ENCODE results near the gene LGI2.

The LGI2 gene

DNA sequence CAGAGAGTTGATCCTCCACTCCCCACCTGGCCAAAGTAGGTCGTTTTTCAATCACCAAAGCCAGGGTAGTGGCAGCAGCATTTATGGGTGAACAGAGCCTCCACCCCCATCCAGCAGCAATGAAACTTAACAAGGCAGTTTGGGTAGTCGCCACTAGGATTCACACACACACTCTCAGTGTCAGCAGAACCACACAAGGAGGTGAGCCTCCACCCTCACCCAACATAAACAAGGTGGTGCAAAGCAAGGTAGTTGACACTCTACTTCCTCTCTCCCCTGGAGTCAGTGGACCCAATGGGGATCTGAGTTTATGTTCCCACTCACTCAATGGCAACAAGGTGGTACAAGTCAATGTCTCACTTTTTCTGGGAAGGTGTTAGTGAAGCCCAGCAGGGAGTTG is 67.5 kb downstream of the LGI2 start:
- Histone ChIP-seq H3K9me3 (ENCODE audit: control extremely low read depth in 1 of 5, control insufficient read depth in 4 of 5, insufficient read depth in 2 of 5, low read depth in 1 of 5, low read length in 4 of 5) (peaks cover 1 to 23% (median 15%) of the 10 kb centered on the region in 5 experiments), H3K36me3 (ENCODE audit: control insufficient read depth in 4 of 4, insufficient read depth in 4 of 4, low read length in 3 of 4) (no peaks in the 10 kb centered on the region), H3K27ac (ENCODE audit: insufficient read depth in 1 of 2, low read depth in 1 of 2, low read length in 2 of 2, poor library complexity in 1 of 2, severe bottlenecking in 2 of 2) (no peak overlapping the region), H3K4me1 (ENCODE audit: control extremely low read depth in 1 of 4, control insufficient read depth in 4 of 4, insufficient read depth in 4 of 4, low read length in 3 of 4) (no peaks in the 10 kb centered on the region), H3K4me3 (ENCODE audit: control insufficient read depth in 1 of 7, extremely low read depth in 1 of 7, insufficient read depth in 4 of 7, low read depth in 2 of 7, low read length in 6 of 7) (no peak overlapping the region), H3K27me3 (replicated peaks in 2 of 5; ENCODE audit: control insufficient read depth in 4 of 5, insufficient read depth in 5 of 5, low read length in 4 of 5) (no peaks in the 10 kb centered on the region)
- ChIA-PET CTCF (no interaction called here), POLR2A (no interaction called here)
- 100% methylated on average over 1 of the region's 2 CpGs for WGBS (ENCODE audit: insufficient coverage)
- DNase-seq: no peak

DNA sequence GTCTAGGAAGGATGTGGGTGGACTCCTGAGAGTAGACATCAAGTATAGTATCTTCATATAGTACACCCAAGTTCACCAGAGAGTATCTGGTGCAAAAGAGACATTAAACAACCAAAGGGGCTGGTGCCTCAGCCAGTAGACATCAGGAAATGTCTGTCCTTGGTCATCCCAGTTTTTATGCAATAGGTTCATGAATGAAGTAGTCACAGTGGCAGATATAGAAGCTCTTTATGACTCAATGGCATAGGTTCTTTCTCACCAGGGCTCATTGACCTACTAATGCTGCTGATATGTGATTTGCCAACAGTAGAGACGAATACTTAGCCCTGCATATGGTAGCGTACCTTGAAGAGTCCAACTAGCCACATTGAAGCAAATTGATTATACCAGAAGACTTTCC is 72.9 kb downstream of the LGI2 start:
- Histone ChIP-seq H3K9me3 (ENCODE audit: control extremely low read depth in 1 of 5, control insufficient read depth in 4 of 5, insufficient read depth in 2 of 5, low read depth in 1 of 5, low read length in 4 of 5) (peaks cover 1 to 10% (median 4%) of the 10 kb centered on the region in 5 experiments), H3K4me3 (ENCODE audit: control insufficient read depth in 1 of 7, extremely low read depth in 1 of 7, insufficient read depth in 4 of 7, low read depth in 2 of 7, low read length in 6 of 7) (no peak overlapping the region), H3K4me1 (ENCODE audit: control extremely low read depth in 1 of 4, control insufficient read depth in 4 of 4, insufficient read depth in 4 of 4, low read length in 3 of 4) (no peaks in the 10 kb centered on the region), H3K27me3 (replicated peaks in 2 of 5; ENCODE audit: control insufficient read depth in 4 of 5, insufficient read depth in 5 of 5, low read length in 4 of 5) (no peaks in the 10 kb centered on the region), H3K36me3 (ENCODE audit: control insufficient read depth in 4 of 4, insufficient read depth in 4 of 4, low read length in 3 of 4) (no peaks in the 10 kb centered on the region), H3K27ac (ENCODE audit: insufficient read depth in 1 of 2, low read depth in 1 of 2, low read length in 2 of 2, poor library complexity in 1 of 2, severe bottlenecking in 2 of 2) (no peak overlapping the region)
- POLR2A ChIA-PET: no interaction called here
- CTCF ChIA-PET: interaction anchor here (1.5 to 1.7 kb wide), 2 partner anchors 10 to 22 kb away, joined by 4 to 7 read pairs; no protein-coding TSS in a partner anchor
- 100% methylated on average over 2 of the region's 2 CpGs for WGBS (ENCODE audit: insufficient coverage)
- DNase-seq: no peak

DNA sequence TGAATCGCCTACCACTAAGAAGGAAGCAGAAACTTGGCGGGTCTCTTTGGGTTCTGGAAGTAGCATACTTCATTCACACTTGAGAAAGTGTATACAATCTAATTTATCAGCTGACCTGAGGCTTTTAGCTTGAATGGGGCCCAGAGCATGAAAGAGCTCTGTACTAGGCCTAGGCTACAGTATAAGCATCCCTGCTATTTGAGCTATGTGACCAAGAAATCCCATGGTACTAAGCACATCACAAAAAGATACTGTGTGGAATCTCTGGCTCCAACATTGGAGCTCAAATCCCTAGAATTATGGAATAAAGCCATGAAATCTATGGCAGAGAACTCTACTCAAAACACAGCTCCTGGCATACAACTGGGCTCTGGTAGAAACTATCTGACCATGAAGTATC is 74.0 kb downstream of the LGI2 start:
- POLR2A ChIA-PET: no interaction called here
- Histone ChIP-seq H3K36me3 (ENCODE audit: control insufficient read depth in 4 of 4, insufficient read depth in 4 of 4, low read length in 3 of 4) (no peaks in the 10 kb centered on the region), H3K27me3 (replicated peaks in 2 of 5; ENCODE audit: control insufficient read depth in 4 of 5, insufficient read depth in 5 of 5, low read length in 4 of 5) (no peaks in the 10 kb centered on the region), H3K4me3 (ENCODE audit: control insufficient read depth in 1 of 7, extremely low read depth in 1 of 7, insufficient read depth in 4 of 7, low read depth in 2 of 7, low read length in 6 of 7) (no peak overlapping the region), H3K9me3 (ENCODE audit: control extremely low read depth in 1 of 5, control insufficient read depth in 4 of 5, insufficient read depth in 2 of 5, low read depth in 1 of 5, low read length in 4 of 5) (peaks cover 1 to 10% (median 4%) of the 10 kb centered on the region in 5 experiments), H3K4me1 (ENCODE audit: control extremely low read depth in 1 of 4, control insufficient read depth in 4 of 4, insufficient read depth in 4 of 4, low read length in 3 of 4) (no peaks in the 10 kb centered on the region), H3K27ac (ENCODE audit: insufficient read depth in 1 of 2, low read depth in 1 of 2, low read length in 2 of 2, poor library complexity in 1 of 2, severe bottlenecking in 2 of 2) (no peak overlapping the region)
- no peak for DNase-seq
- CTCF ChIA-PET: no interaction called here
- WGBS (ENCODE audit: insufficient coverage): 100% methylated on average over 2 of the region's 2 CpGs

DNA sequence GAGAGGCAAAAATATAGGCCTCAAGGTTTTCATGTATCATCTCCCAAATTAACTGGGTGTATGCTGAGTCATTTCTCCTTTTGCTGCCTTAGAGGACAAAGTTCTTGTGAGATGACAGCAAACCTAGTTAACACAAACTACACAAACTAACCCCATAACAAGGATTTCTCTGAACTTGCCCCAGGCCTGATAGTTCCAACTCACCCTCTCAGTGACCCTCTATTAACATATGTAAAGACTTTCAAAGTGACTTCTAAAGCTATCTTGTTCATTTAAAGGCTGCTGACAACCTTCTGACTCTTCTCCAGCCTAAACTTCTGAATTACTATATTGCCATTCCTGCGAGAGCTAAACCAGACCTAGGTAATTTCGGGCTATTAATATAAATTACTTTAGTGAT is 74.7 kb downstream of the LGI2 start:
- no peak for DNase-seq
- Histone ChIP-seq H3K9me3 (ENCODE audit: control extremely low read depth in 1 of 5, control insufficient read depth in 4 of 5, insufficient read depth in 2 of 5, low read depth in 1 of 5, low read length in 4 of 5) (peaks cover 1 to 10% (median 4%) of the 10 kb centered on the region in 5 experiments), H3K36me3 (ENCODE audit: control insufficient read depth in 4 of 4, insufficient read depth in 4 of 4, low read length in 3 of 4) (no peaks in the 10 kb centered on the region), H3K4me3 (ENCODE audit: control insufficient read depth in 1 of 7, extremely low read depth in 1 of 7, insufficient read depth in 4 of 7, low read depth in 2 of 7, low read length in 6 of 7) (no peak overlapping the region), H3K4me1 (ENCODE audit: control extremely low read depth in 1 of 4, control insufficient read depth in 4 of 4, insufficient read depth in 4 of 4, low read length in 3 of 4) (no peaks in the 10 kb centered on the region), H3K27ac (ENCODE audit: insufficient read depth in 1 of 2, low read depth in 1 of 2, low read length in 2 of 2, poor library complexity in 1 of 2, severe bottlenecking in 2 of 2) (no peak overlapping the region), H3K27me3 (replicated peaks in 2 of 5; ENCODE audit: control insufficient read depth in 4 of 5, insufficient read depth in 5 of 5, low read length in 4 of 5) (no peaks in the 10 kb centered on the region)
- 100% methylated on average over 2 of the region's 2 CpGs for WGBS (ENCODE audit: insufficient coverage)
- ChIA-PET CTCF (no interaction called here), POLR2A (no interaction called here)

DNA sequence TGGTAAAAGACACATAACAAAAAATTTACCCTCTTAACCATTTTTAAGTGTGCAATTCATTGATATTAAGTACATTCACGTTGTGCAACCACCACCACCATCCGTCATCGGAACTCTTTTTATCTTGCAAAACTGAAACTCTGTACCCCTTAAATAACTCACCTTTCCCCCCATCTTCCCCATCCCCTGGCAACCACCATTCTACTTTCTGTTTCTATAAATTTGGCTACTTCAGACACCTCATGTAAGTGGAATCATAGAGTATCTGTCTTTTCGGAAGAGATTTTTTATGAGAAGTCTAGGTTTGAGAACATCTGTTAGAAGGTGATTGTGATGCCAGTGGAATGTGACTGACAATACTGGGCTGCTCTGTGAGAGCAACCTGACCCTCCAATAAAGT is 78.1 kb downstream of the LGI2 start:
- ChIA-PET POLR2A (no interaction called here), CTCF (no interaction called here)
- no peaks in the 10 kb centered on the region for H3K36me3 ChIP-seq (ENCODE audit: control insufficient read depth in 4 of 4, insufficient read depth in 4 of 4, low read length in 3 of 4)
- H3K27ac ChIP-seq (ENCODE audit: insufficient read depth in 1 of 2, low read depth in 1 of 2, low read length in 2 of 2, poor library complexity in 1 of 2, severe bottlenecking in 2 of 2): no peak overlapping the region
- H3K9me3 ChIP-seq (ENCODE audit: control extremely low read depth in 1 of 5, control insufficient read depth in 4 of 5, insufficient read depth in 2 of 5, low read depth in 1 of 5, low read length in 4 of 5): peaks cover 2 to 16% (median 2%) of the 10 kb centered on the region in 5 experiments
- no peaks in the 10 kb centered on the region for H3K4me1 ChIP-seq (ENCODE audit: control extremely low read depth in 1 of 4, control insufficient read depth in 4 of 4, insufficient read depth in 4 of 4, low read length in 3 of 4)
- no peak overlapping the region for H3K4me3 ChIP-seq (ENCODE audit: control insufficient read depth in 1 of 7, extremely low read depth in 1 of 7, insufficient read depth in 4 of 7, low read depth in 2 of 7, low read length in 6 of 7)
- no CpG with 5 or more reads among the region's 4 CpGs for WGBS (ENCODE audit: insufficient coverage)
- no peaks in the 10 kb centered on the region for H3K27me3 ChIP-seq (replicated peaks in 2 of 5; ENCODE audit: control insufficient read depth in 4 of 5, insufficient read depth in 5 of 5, low read length in 4 of 5)
- no peak for DNase-seq

DNA sequence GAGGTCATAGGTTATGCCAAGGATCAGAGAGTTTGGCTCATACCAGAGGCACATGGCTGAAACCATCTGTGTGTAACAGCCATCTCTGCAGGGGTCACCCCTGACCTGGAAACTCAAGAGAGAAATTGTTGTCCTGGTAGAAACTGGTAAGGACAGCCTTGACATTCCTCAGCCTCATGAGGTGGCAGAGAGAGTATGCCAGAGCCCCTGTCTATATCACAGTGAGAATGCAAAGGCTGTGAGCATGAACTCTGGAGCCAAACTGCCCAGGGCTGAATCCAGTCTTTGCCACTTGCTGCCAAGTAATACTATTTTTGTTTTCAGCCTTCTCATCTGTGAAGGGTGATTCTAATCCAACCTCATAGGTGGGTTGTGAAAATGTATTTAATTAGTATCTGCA is 80.8 kb downstream of the LGI2 start:
- Histone ChIP-seq H3K27ac (ENCODE audit: insufficient read depth in 1 of 2, low read depth in 1 of 2, low read length in 2 of 2, poor library complexity in 1 of 2, severe bottlenecking in 2 of 2) (no peak overlapping the region), H3K4me3 (ENCODE audit: control insufficient read depth in 1 of 7, extremely low read depth in 1 of 7, insufficient read depth in 4 of 7, low read depth in 2 of 7, low read length in 6 of 7) (no peak overlapping the region), H3K9me3 (ENCODE audit: control extremely low read depth in 1 of 5, control insufficient read depth in 4 of 5, insufficient read depth in 2 of 5, low read depth in 1 of 5, low read length in 4 of 5) (peaks cover 0 to 16% (median 2%) of the 10 kb centered on the region in 5 experiments), H3K4me1 (ENCODE audit: control extremely low read depth in 1 of 4, control insufficient read depth in 4 of 4, insufficient read depth in 4 of 4, low read length in 3 of 4) (no peaks in the 10 kb centered on the region), H3K36me3 (ENCODE audit: control insufficient read depth in 4 of 4, insufficient read depth in 4 of 4, low read length in 3 of 4) (no peaks in the 10 kb centered on the region), H3K27me3 (replicated peaks in 2 of 5; ENCODE audit: control insufficient read depth in 4 of 5, insufficient read depth in 5 of 5, low read length in 4 of 5) (no peaks in the 10 kb centered on the region)
- CTCF ChIA-PET: no interaction called here
- POLR2A ChIA-PET: no interaction called here
- DNase-seq: no peak

All from common myeloid progenitor, CD34-positive (primary cell).